GM23338 (cell line): ENCODE data around the gene PCDH12. TPM values are rescaled to one million over a fixed set of nuclear protein-coding genes. Genes with fewer than 3 reads are reported as not detected.
A peak's percentile ranks its signal among the peaks of the same experiment; 100 is the strongest.

Experiments
- ATAC-seq: fragments of 200-7000 bp; cut with Tn5 transposase; 3 replicates; pipeline ENCODE4 v1.9.1; 2020
- DNase-seq: peaks from one replicate; pipeline ENCODE4 v3.0.0-alpha.2; 2015; ENCODE audit warnings: low spot score
- H2AFZ ChIP-seq: fragments of 200-600 bp; sonication (generic); 2 replicates; pipeline ENCODE4 v1.8.0; 2016; ENCODE audit warnings: antibody characterized with exemption, mild to moderate bottlenecking, moderate library complexity
- H3F3A ChIP-seq: fragments of 200-600 bp; sonication (generic); replicated peaks from 2 replicates; pipeline ENCODE4 v1.8.0; 2017; ENCODE audit warnings: antibody characterized with exemption, mixed run types, low read depth
- H3K27ac ChIP-seq: fragments of 200-600 bp; sonication (generic); 2 replicates; pipeline ENCODE4 v1.6.1; 2016; ENCODE audit warnings: low read depth
- H3K27me3 ChIP-seq: fragments of 200-600 bp; sonication (generic); 2 replicates; pipeline ENCODE4 v1.8.0; 2016; ENCODE audit warnings: mild to moderate bottlenecking, mixed run types, moderate library complexity; ENCODE audit not compliant: insufficient read depth
- H3K36me3 ChIP-seq: fragments of 200-600 bp; sonication (generic); 2 replicates; pipeline ENCODE4 v1.8.0; 2016; ENCODE audit warnings: mild to moderate bottlenecking; ENCODE audit not compliant: insufficient read depth
- H3K4me1 ChIP-seq: fragments of 200-600 bp; sonication (generic); 2 replicates; pipeline ENCODE4 v1.8.0; 2016; ENCODE audit warnings: mild to moderate bottlenecking, moderate library complexity; ENCODE audit not compliant: insufficient read depth
- H3K4me2 ChIP-seq: fragments of 200-600 bp; sonication (generic); 2 replicates; pipeline ENCODE4 v1.7.1; 2017; ENCODE audit warnings: mixed run types
- H3K4me3 ChIP-seq: fragments of 200-600 bp; sonication (generic); 2 replicates; pipeline ENCODE4 v1.6.1; 2016; ENCODE audit warnings: mixed run types
- H3K79me2 ChIP-seq: fragments of 200-600 bp; sonication (generic); replicated peaks from 2 replicates; pipeline ENCODE4 v1.8.0; 2017; ENCODE audit warnings: mild to moderate bottlenecking; ENCODE audit not compliant: insufficient read depth
- H3K9me2 ChIP-seq: fragments of 200-600 bp; sonication (generic); 2 replicates; pipeline ENCODE4 v1.8.0; 2017; ENCODE audit not compliant: insufficient read depth
- H4K20me1 ChIP-seq: fragments of 200-600 bp; sonication (generic); replicated peaks from 2 replicates; pipeline ENCODE4 v1.8.0; 2017; ENCODE audit warnings: mild to moderate bottlenecking; ENCODE audit not compliant: insufficient read depth
- H3K27ac Mint-ChIP-seq: 2 replicates; pipeline ENCODE4 v1.8.0; 2020; ENCODE audit warnings: inconsistent platforms, mild to moderate bottlenecking, moderate library complexity, mixed read lengths
- H3K27me3 Mint-ChIP-seq: 3 replicates; pipeline ENCODE4 v1.8.0; 2022; ENCODE audit warnings: low read depth, mild to moderate bottlenecking, moderate library complexity, mixed read lengths, inconsistent platforms; ENCODE audit not compliant: insufficient read depth, poor library complexity
- H3K36me3 Mint-ChIP-seq: 3 replicates; pipeline ENCODE4 v1.8.0; 2021; ENCODE audit warnings: low read depth, mild to moderate bottlenecking, inconsistent platforms, moderate library complexity, mixed read lengths
- H3K4me1 Mint-ChIP-seq: 3 replicates; pipeline ENCODE4 v1.8.0; 2020; ENCODE audit warnings: mild to moderate bottlenecking, inconsistent platforms, mixed read lengths
- H3K4me3 Mint-ChIP-seq: 3 replicates; pipeline ENCODE4 v1.8.0; 2021; ENCODE audit warnings: moderate library complexity, mild to moderate bottlenecking, inconsistent platforms, mixed read lengths
- H3K9me3 Mint-ChIP-seq: 3 replicates; pipeline ENCODE4 v1.8.0; 2020; ENCODE audit warnings: moderate library complexity, mild to moderate bottlenecking, inconsistent platforms, mixed read lengths
- CREB1 ChIP-seq: fragments of 250-450 bp; sonication (Bioruptor Pico); IDR thresholded peaks from 2 replicates; pipeline ENCODE4 v1.5.0; 2020; ENCODE audit warnings: low read depth, mild to moderate bottlenecking, moderate library complexity
- JUNB ChIP-seq: IDR thresholded peaks from one replicate; pipeline ENCODE4 v1.6.1; 2016; ENCODE audit warnings: antibody characterized with exemption; ENCODE audit not compliant: unreplicated experiment
- NANOG ChIP-seq: IDR thresholded peaks from 2 replicates; pipeline ENCODE4 v1.6.1; 2016; ENCODE audit warnings: antibody characterized with exemption, borderline replicate concordance
- polyA plus RNA-seq: library from polyadenylated mRNA; unstranded; fragments of >200 nt; fragmentation: Nextera tagmentation; extraction: Ambion mirVana; gene quantifications from 2 replicates; pipeline ENCODE4 v1.2.1, GENCODE V29; 2016
- total RNA-seq: library from RNA; depleted of rRNA; stranded (reverse); fragments of >200 nt; shearing (Covaris generic); gene quantifications from 2 replicates; pipeline ENCODE4 v1.2.3, GENCODE V29; 2014
- TF ChIP-seq, protein P1 (sequence below), 2 experiments: fragments of 200-600 bp in 1 of 2; sonication (generic) in 1 of 2; conservative IDR thresholded peaks; 2 replicates each; pipeline versions ENCODE4 v1.5.1 to v1.6.1; 2016 to 2017; ENCODE audit warnings: antibody characterized with exemption in 2 of 2, low read depth in 2 of 2, mild to moderate bottlenecking in 2 of 2, moderate library complexity in 1 of 2
- TF ChIP-seq, protein P2 (sequence below): IDR thresholded peaks from 2 replicates; pipeline ENCODE4 v1.6.1; 2016; ENCODE audit warnings: antibody characterized with exemption
- TF ChIP-seq, protein P3 (sequence below): IDR thresholded peaks from one replicate; pipeline ENCODE4 v1.6.1; 2018; ENCODE audit warnings: antibody characterized with exemption; ENCODE audit not compliant: unreplicated experiment

Gene PCDH12
- total and polyA plus RNA-seq, 2 experiments from 2014 or later: 0.14 to 0.29 TPM

DNA sequence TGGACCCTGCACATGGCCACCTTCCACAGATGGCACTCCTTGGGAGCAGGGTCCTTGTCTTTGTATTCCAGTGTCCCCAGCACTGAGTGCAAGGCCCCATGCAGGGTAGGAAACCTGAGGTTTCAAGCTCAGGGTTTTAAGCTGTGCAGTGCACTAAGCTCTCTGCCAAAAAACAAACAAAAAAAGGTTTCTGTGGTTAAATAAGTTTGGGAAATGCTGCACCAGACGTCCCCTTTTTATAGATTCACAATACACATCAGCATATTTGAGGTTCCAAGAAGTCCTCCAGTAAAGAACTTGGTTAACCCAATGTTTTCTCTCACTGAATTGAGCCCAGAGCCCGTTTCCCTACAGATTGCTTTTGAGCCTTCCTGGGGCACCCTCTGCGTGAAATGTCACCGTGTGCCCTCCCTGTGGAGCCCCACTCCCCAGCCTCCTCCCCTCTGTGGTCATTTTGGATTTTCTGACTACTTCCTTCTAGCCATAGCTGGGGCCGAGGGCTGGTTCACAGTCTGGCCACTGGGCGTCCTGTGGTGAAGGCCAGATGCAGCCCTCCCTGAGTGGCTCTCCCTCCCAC is 17.2 kb downstream of the PCDH12 start:
- Histone ChIP-seq H3K4me2 (no peak overlapping the region), H2AFZ (no peak overlapping the region), H3K4me3 (no peak overlapping the region), H3K79me2 (no peaks in the 10 kb centered on the region), H3K27ac (peak overlapping the region; percentile 72; the same call in 1 of the 2 replicates), H3K9me2 (no peaks in the 10 kb centered on the region), H3K36me3 (peaks cover 19% of the 10 kb centered on the region; the same call in 1 of the 2 replicates), H3F3A (0 out of 2 replicates have a peak, but pooled peaks cover 6% of the 10 kb centered on the region), H3K4me1 (peaks cover 3% of the 10 kb centered on the region; the same call in 1 of the 2 replicates), H3K27me3 (no peaks in the 10 kb centered on the region), H4K20me1 (no peaks in the 10 kb centered on the region; the same call in 1 of the 2 replicates)
- TF ChIP-seq CREB1 (CRISPR knock-in tag) (no peak), NANOG (no peak)
- TF ChIP-seq, protein P1, sequence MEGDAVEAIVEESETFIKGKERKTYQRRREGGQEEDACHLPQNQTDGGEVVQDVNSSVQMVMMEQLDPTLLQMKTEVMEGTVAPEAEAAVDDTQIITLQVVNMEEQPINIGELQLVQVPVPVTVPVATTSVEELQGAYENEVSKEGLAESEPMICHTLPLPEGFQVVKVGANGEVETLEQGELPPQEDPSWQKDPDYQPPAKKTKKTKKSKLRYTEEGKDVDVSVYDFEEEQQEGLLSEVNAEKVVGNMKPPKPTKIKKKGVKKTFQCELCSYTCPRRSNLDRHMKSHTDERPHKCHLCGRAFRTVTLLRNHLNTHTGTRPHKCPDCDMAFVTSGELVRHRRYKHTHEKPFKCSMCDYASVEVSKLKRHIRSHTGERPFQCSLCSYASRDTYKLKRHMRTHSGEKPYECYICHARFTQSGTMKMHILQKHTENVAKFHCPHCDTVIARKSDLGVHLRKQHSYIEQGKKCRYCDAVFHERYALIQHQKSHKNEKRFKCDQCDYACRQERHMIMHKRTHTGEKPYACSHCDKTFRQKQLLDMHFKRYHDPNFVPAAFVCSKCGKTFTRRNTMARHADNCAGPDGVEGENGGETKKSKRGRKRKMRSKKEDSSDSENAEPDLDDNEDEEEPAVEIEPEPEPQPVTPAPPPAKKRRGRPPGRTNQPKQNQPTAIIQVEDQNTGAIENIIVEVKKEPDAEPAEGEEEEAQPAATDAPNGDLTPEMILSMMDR (conservative IDR thresholded peaks at IDR 0.05; ENCODE audit: low read depth in 2 of 2): 0 out of 4 replicates have a peak, but pooled peaks of 1 of the 2 experiments have one; percentile 5
- ATAC-seq (peak; percentile 48), DNase-seq (peak; percentile 38)
- Mint-ChIP-seq H3K27me3 (peaks cover 8% of the 10 kb centered on the region), H3K27ac (no peak overlapping the region), H3K4me3 (no peak overlapping the region), H3K36me3 (peaks cover 31% of the 10 kb centered on the region; the same call in 2 of the 3 replicates), H3K9me3 (no peaks in the 10 kb centered on the region), H3K4me1 (peaks cover 20% of the 10 kb centered on the region)

DNA sequence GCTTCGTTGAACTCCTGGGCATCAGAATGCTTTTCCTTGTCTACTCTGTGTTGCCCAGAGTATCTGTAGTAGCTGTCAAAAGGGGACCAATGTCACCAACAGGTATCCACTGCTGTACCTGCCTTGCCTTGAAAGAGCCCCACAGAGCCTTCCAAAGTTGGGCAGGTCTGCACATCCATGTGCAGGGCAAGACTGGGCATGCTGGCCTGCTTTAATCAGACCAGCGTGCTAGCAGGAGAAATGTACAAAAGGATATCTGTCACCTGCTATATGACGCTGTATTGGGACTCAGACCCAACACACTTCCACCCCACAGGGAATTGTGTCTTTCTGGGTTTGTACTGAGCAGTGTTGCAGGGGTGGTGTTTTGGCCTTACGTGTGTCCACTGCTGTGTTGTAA is 22.5 kb downstream of the PCDH12 start:
- DNase-seq (no peak), ATAC-seq (no peak)
- Mint-ChIP-seq H3K4me1 (no peaks in the 10 kb centered on the region), H3K27ac (no peak overlapping the region), H3K4me3 (no peak overlapping the region), H3K27me3 (peaks cover 4% of the 10 kb centered on the region), H3K36me3 (peaks cover 70% of the 10 kb centered on the region), H3K9me3 (no peaks in the 10 kb centered on the region)
- Histone ChIP-seq H3K27ac (no peak overlapping the region), H4K20me1 (no peaks in the 10 kb centered on the region; the same call in none of the 2 replicates), H3K36me3 (peaks cover 37% of the 10 kb centered on the region), H3K4me2 (no peak overlapping the region), H3K27me3 (no peaks in the 10 kb centered on the region), H2AFZ (no peak overlapping the region), H3K4me3 (no peak overlapping the region), H3K79me2 (no peaks in the 10 kb centered on the region), H3K4me1 (no peaks in the 10 kb centered on the region), H3F3A (peaks cover 11% of the 10 kb centered on the region; the same call in 1 of the 2 replicates), H3K9me2 (no peaks in the 10 kb centered on the region)
- no peak for TF ChIP-seq JUNB

DNA sequence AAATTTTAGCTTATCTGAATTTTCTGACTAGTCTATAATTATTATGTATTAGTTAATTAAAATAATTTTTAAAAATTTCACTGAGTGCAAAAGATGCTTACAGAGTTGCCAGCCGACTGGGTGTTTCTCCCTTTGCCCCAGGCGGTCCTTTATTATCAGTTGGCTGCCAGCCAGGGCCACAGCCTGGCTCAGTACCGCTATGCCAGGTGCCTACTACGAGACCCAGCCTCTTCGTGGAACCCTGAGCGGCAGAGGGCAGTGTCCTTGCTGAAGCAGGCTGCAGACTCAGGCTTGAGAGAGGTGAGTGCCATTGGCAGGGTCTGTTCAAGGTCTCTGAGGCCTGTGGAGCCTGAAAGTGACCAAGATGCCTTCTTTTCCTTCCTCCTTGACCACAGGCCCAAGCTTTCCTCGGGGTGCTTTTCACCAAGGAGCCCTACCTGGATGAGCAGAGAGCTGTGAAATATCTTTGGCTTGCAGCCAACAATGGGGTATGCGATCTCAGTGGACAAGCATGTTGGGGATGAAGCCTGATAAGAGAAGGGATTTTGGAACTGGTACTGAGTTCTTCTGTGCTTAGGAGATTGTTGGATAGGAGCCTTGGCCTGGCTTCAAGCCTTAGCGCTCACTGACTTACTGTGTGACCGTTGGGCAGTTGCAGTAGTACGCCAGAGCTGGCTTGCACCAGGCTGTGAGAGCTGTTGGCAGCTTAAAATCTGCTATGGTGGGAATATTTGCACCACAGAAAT is 23.7 kb downstream of the PCDH12 start:
- no peaks in the 10 kb centered on the region for H3K9me3 Mint-ChIP-seq
- no peak overlapping the region for H3K4me3 ChIP-seq
- H3K27me3 Mint-ChIP-seq: peaks cover 4% of the 10 kb centered on the region
- H3K4me1 Mint-ChIP-seq: peaks cover 2% of the 10 kb centered on the region; the same call in 1 of the 3 replicates
- H3K27me3 ChIP-seq: no peaks in the 10 kb centered on the region
- H3K27ac ChIP-seq: no peak overlapping the region
- no peak for ATAC-seq
- no peak overlapping the region for H3K4me3 Mint-ChIP-seq
- H3K36me3 Mint-ChIP-seq: peaks cover 73% of the 10 kb centered on the region
- H3K36me3 ChIP-seq: peaks cover 40% of the 10 kb centered on the region
- no peaks in the 10 kb centered on the region for H3K9me2 ChIP-seq
- peaks cover 3% of the 10 kb centered on the region for H4K20me1 ChIP-seq
- H3F3A ChIP-seq: peaks cover 5% of the 10 kb centered on the region; the same call in 1 of the 2 replicates
- H2AFZ ChIP-seq: no peak overlapping the region
- no peak for DNase-seq
- no peaks in the 10 kb centered on the region for H3K4me1 ChIP-seq
- no peak overlapping the region for H3K27ac Mint-ChIP-seq
- H3K4me2 ChIP-seq: no peak overlapping the region
- TF ChIP-seq NANOG: no peak
- TF ChIP-seq, protein P2, sequence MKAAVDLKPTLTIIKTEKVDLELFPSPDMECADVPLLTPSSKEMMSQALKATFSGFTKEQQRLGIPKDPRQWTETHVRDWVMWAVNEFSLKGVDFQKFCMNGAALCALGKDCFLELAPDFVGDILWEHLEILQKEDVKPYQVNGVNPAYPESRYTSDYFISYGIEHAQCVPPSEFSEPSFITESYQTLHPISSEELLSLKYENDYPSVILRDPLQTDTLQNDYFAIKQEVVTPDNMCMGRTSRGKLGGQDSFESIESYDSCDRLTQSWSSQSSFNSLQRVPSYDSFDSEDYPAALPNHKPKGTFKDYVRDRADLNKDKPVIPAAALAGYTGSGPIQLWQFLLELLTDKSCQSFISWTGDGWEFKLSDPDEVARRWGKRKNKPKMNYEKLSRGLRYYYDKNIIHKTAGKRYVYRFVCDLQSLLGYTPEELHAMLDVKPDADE: no peak
- TF ChIP-seq, protein P3, sequence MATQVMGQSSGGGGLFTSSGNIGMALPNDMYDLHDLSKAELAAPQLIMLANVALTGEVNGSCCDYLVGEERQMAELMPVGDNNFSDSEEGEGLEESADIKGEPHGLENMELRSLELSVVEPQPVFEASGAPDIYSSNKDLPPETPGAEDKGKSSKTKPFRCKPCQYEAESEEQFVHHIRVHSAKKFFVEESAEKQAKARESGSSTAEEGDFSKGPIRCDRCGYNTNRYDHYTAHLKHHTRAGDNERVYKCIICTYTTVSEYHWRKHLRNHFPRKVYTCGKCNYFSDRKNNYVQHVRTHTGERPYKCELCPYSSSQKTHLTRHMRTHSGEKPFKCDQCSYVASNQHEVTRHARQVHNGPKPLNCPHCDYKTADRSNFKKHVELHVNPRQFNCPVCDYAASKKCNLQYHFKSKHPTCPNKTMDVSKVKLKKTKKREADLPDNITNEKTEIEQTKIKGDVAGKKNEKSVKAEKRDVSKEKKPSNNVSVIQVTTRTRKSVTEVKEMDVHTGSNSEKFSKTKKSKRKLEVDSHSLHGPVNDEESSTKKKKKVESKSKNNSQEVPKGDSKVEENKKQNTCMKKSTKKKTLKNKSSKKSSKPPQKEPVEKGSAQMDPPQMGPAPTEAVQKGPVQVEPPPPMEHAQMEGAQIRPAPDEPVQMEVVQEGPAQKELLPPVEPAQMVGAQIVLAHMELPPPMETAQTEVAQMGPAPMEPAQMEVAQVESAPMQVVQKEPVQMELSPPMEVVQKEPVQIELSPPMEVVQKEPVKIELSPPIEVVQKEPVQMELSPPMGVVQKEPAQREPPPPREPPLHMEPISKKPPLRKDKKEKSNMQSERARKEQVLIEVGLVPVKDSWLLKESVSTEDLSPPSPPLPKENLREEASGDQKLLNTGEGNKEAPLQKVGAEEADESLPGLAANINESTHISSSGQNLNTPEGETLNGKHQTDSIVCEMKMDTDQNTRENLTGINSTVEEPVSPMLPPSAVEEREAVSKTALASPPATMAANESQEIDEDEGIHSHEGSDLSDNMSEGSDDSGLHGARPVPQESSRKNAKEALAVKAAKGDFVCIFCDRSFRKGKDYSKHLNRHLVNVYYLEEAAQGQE: no peak
- no peaks in the 10 kb centered on the region for H3K79me2 ChIP-seq
